HL-60/S4 treated with retinoic acid at 250 ng/mL for 4 days and 3 days (cell line): Measurements from ENCODE around the gene HOXD13.

Experiments
- in situ Hi-C: fragments of 300-500 bp; cut with MboI; formaldehyde crosslinking; loops from 2 replicates; pipeline ENCODE4 v1.7.0; 2022; ENCODE audit warnings: low sequenced_read_pairs

The HOXD13 gene

DNA sequence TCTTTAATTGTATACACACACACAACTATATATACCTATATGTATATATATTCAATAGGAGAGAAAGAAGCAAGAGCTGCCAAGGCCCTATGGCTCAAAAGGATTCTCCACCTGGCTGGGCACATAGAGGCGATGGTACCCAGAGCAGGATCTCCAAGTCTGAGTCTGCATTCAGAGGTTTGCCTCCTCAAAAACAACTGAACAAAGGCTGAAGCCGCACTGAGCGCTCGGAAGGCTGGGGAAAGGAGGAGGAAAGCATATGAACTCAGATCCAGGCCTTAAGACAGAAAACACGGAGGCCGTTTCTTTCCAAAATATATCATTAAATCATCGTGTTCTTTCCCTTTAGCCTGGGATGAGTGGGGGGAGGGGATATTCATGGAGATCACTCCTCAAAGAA, 10.7 kb downstream of the HOXD13 start:
- in situ Hi-C loops = loop anchor here (25.0 kb wide), 1 partner anchor 1209 kb away; no protein-coding TSS in a partner anchor

DNA sequence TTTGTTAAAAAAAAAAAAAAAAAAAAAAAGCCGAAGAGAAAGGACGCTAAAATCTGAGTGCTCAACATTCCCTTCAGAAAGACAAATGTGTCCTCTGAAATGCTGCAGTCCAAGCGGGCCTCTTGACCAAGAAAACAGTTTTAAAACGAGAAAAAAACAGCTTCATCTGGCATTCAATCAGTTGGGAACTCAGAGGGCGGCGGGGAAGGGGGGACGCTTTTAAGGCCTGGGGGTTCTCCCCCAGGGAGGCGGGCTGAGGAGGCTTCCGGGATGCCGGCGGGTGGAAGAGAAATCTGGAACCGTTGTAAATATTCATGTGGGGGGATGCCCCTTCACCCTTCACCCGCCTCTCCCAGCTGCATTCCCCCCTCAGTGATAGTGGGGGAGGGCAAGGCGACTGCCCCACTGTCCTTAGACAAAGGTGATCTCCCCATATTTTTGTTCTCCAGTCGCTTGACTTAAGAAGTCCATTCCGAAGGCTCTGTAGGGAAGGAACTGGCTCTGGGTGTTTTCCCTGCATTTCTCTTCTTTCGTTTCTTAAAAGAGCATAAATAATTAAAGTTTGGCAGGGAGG, 11.3 kb downstream of the HOXD13 start:
- in situ Hi-C loops = loop anchor here (25.0 kb wide), 1 partner anchor 1208 kb away; no protein-coding TSS in a partner anchor

DNA sequence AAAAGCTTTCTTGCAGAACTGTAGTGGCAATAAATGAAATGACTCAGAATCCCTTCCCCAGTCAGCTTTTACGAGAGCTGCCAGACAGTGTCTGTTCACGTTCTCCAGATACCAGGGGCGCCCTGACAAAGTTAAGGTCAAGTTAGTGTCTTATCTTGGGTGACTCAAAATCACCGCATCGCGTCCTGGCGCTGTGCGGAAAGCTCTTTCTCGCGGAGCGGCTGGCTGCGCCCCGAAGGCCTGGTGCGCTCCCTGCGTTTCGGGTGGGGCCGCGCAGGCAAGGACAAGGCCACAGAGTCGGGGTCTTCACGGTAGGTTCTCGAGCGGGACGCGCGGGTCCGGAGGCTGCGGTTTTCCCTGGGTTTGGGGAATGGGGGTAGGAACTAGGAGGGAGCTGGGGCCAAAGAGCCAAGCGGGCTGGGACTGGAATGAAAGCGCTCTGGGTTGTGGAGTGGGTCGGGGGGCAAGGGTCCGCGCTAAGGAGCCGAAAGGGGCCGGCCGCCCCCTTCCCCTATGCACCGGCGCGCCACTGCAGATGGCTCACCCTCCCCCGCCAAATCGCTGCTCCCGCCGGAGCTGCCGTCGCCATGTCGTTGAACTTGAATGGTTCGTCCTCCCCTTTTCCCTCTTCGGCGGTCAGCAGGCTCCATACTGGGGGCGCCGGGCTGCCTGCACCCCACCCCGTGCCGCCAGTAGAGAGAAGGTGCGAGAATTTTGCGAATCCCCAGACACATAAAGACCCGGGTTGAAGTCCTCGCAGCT, 12.0 kb downstream of the HOXD13 start:
- in situ Hi-C loops = loop anchor here (25.0 kb wide), 1 partner anchor 1208 kb away; no protein-coding TSS in a partner anchor

DNA sequence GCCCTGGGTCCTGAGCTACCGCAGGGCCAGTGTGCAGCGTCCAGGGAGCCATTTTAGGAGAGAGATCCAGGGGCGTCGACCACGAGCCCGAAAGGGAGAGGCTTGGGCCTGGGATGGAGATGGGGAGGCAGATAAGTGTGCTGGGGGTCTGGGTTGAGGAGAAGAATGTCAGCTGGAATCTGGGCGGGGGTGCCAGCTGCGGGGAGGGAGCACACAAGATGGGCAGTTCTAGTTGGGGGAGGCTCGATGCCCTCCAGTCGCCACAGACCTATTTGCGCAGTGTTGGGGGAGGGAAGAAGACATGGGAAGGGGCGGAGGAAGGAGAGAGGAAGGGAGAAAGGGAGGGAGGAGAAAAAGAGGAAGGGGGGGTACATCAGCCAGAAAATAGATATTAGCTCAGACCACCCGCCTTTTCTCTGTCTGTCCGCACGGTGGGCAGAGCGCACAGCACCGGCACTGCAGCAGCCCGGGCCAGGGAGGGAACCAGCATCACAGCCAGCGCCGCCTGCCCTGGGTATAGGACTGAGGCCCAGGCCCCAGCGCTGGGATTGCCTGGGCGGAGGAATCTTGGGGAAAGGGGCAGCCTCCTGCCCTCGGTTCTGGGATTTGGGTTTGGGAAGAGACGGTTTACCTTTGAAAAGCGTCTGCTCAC, 12.7 kb downstream of the HOXD13 start:
- in situ Hi-C loops = loop anchor here (25.0 kb wide), 1 partner anchor 1207 kb away; no protein-coding TSS in a partner anchor

DNA sequence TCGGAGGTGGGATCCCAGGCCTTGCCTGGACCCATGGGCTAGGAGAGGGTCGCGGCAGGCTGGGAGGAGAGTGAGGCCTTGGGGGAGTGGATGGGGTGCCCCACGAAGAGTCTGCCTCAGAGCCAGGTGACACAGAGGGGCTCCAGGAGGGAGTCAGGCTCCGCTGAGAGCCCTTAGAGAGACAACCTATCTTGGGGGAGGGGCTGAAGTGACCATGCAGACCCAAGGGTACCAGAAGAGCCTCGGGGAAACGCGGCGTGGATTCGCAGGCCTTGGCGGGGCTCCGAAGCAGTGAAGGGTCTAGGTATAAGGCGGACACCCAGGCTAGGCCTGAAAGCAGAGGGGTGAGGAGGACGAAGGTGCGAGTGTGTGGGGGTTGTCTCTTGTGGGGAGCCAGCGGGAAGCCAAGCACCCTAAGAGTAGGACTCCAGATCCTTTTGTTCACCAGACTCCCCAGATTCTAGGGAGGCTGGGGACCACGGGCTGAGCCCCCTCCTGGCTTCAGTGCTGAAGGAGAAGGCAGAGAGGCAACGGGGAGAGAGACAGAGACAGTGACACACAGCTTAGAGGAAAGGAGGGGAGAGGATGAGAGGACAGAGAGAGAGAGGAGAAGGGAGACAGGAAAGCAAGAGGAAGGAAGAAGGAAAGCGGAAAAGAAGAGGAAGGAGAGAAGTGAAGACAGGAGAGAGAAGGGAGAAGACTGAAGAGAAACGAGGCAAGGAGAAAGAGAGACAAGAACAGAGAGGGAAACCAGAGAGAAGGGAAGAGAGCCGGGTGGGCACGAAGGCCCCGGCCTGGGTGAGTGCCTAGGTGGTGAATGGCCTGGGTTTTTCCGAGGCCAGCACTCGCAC, 13.4 kb downstream of the HOXD13 start:
- in situ Hi-C loops = loop anchor here (25.0 kb wide), 1 partner anchor 1206 kb away; no protein-coding TSS in a partner anchor

DNA sequence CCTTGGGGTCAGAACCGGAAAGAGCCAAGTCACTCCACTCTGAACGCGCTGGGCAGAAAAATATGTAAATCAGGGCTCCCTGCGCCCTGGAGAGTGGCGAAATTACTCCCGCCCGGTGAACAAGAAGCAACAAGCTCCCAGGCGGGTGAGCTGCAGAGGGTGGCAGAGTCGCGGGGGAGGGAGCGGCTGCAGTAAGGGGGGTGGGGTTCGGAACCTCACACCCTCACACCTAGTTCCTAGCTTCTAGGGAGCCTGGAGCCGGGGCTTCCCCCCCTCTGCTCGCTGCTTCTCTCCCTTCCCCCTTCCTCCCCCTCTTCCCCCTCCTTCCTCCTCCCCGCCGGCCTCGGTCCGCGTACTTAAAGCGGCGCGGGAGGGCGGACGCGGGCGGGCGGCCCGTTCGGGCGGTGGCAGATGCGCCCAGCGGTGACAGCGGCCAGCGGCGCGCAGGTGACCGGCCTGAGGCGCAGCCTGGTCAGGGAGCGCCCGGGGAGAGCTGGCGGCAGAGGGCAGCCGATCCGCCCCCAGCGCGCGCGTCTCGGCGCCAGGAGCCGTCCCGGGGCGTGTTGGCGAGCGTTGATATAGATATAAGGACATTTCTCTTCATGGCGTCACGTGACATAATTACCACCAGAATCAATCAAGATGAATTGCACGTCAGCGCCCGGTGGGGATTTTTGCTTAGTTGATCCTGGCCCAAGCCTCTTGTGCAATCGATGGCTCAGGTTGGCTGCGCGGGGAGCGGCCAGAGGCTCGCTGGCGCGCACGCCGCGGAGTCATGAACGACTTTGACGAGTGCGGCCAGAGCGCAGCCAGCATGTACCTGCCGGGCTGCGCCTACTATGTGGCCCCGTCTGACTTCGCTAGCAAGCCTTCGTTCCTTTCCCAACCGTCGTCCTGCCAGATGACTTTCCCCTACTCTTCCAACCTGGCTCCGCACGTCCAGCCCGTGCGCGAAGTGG, 14.3 kb downstream of the HOXD13 start, which contains the start of gene HOXD11:
TSS of gene HOXD11 (plus strand) at position 700 of the 959 bp plus-strand sequence. CDS start at position 776, 76 bp downstream.
- in situ Hi-C loops = loop anchor here (25.0 kb wide), 1 partner anchor 1205 kb away; no protein-coding TSS in a partner anchor

DNA sequence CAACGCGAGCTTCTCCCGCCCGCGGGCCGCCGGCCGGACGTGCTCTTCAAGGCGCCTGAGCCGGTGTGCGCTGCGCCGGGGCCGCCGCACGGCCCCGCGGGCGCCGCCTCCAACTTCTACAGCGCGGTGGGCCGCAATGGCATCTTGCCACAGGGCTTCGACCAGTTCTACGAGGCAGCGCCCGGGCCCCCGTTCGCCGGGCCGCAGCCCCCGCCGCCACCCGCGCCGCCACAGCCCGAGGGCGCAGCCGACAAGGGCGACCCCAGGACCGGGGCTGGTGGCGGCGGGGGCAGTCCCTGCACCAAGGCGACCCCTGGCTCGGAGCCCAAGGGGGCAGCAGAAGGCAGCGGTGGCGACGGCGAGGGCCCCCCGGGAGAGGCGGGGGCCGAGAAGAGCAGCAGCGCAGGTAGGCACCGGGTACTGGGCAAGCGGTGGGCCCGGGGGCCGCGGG, 15.2 kb downstream of the HOXD13 start:
- in situ Hi-C loops = loop anchor here (25.0 kb wide), 1 partner anchor 1205 kb away; no protein-coding TSS in a partner anchor

DNA sequence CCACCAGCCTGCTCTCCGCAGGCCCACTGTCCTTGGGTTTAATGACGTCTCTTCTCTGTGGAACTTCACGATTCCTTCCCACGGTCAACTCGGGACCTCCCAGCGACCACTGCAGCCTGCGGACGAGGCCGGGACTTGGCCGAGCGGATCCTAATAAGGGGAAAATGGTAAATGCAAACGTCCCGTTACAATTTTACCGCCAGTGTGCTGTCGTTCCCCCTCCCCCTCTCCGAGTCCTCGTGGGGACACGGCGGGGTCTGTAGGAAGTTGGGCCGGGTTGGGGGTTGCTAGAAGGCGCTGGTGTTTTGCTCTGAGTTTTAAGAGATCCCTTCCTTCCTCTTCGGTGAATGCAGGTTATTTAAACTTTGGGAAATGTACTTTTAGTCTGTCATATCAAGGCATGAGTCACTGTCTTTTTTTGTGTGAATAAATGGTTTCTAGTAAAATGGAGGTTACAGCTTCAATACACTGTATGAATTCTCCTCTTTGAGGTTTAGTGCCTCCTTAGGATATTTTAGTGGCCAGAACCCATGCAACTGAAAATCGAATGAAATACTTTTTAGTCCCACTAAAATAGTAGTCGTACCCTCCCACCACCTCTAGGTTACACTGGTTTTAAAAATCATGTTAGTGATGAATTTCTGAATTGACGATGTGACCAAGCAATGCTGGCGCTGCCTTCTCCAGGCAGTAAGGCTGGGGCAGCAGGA, 16.8 kb downstream of the HOXD13 start:
- in situ Hi-C loops = loop anchor here (25.0 kb wide), 1 partner anchor 1203 kb away; no protein-coding TSS in a partner anchor

DNA sequence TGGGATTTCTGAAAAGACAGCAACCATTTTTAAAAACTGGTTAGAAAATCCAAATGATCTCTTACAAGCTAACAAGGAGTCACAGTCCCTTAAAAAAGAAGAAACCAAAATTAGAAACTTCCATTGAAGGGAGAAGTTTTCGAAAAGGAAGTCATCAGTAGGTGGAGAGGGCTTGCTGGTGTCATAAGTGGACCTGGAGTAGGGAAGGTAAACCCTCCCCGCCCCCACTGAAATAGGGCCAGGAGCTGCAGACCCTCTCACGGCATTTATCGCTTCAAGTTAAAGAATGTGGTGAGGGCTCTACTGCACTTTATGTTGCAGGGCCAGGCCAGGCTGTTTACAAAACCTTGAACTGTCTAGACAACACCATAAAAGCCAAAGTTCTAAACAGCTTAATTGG, 17.4 kb downstream of the HOXD13 start:
- in situ Hi-C loops = loop anchor here (25.0 kb wide), 1 partner anchor 1202 kb away; no protein-coding TSS in a partner anchor

DNA sequence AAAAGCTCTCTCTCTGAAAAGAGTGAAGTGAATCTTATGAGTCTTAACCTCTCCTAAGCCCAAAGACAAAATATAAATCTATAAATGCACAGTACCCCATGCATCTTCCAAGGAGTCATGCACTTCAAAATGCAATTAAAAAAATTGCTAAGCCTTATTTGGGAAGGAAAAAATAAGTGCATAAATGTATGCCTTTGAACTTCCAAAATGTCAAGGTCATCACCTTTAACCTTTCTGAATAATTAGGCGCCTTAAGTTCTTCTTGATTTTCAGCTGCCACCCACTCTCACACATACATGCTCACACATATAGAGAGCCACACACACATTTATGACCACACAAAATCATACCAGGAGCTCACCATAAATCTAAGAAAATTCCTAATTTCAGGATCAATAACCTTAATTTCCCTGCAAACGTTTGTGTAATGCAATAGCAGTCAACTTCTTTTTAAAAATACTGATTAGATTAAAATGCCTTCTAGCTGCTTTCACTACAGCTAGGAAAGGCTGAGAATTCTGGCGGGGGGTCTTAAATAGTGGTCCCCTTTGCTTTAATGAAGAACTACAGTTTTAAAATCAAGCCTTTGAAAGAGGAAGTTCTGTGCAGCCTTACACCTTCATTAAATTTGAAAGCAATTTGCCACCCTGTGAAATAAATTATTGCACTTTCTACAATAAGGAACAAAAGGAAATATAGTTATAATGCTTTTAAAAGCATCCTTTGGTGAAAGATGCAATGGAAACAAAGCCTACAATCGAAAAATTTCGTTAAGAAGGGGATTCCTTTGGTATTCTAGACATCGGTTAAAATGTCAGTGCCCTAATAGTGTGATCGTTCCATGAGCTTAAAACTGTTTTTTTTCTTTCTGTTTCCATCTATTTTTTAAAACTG, 18.1 kb downstream of the HOXD13 start:
- in situ Hi-C loops = loop anchor here (25.0 kb wide), 1 partner anchor 1202 kb away; no protein-coding TSS in a partner anchor

DNA sequence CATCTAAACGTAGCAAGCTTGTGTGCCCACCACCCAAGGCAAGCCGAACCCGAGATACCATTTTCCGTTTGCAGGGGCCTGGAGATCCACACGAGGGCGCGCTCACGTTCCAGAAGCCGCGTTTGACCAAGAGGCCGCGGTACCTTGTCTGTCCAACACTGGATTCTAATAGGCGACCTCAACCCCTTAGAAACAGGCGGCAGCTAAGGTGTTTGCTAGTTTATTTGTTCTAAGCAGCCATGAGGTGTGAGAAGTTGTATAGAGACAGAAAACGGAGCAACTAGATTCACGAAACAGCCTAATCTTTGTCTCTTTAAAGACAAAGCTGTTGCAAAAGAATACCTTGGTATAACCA, 18.8 kb downstream of the HOXD13 start:
- in situ Hi-C loops = loop anchor here (25.0 kb wide), 1 partner anchor 1201 kb away; no protein-coding TSS in a partner anchor

DNA sequence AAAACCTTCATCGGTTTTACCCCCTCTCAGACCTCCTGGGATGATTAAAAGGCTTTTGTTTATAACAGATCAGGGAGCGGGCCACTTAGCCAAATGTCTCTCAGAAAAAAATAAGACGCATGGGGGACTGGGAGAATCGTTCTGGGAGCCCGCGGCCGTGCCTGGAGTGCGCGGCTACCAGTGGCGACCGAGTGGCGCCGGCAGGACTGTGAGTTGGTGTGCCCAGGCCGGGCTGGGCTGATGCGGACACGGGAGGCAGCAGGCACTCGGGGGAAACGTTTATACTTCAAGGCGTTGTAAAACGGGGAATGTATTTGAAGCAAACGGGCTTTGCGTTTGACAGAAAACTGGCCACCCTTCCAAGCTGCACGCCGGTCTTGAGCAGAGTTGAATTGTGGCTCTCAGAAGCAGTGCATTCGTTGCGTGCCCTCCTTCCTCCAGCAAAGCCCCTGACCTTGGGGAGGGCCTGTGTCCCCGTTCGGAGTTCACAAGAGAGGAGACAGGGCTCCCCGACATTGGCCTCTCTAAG, 19.4 kb downstream of the HOXD13 start:
- in situ Hi-C loops = loop anchor here (25.0 kb wide), 1 partner anchor 1200 kb away; no protein-coding TSS in a partner anchor

DNA sequence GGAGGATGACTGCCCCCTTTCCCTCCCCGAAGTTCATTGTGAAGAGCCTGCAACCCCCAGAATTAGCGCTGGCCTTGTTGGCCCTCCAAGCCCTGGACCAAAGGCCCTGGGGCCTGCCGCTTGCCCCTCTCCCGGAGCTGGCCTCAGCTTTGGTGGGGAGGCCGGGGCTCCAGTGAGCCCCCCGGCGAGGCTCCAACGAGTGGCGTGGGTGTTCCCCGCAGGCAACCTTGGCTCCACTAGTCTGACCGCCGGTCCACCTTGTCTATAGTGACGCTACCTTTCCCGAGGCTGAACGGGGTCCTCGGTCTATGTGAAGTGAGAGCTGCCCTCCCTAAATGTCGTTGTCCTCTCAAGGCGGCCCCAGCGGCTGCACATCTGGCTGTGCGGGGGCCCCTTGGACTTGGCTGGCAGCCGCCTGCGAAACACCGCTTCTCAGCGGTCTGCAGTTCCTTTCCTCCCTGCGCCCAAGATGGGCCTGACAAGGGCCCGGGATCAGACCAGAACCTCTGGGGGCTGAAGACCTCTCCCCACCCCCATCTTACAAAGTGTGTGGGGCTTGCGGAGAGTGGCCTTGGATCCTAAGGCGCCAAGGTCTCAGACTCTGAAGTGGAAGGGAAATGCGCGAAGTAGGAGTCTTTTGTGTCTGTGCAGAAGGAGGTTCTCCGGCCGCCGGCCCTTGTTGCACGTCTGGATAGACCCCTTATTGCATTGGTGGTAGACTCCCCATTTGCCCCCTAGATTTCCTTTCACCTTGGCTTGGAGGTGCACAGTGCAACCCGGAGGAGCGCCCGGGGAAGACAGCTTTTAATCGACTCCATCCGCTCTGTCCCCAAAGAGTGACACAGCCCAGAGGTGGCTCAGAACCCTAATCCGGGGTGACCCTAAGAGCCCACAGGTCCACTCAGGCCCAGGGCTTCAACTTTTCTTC, 20.1 kb downstream of the HOXD13 start:
- in situ Hi-C loops = loop anchor here (25.0 kb wide), 1 partner anchor 1200 kb away; no protein-coding TSS in a partner anchor

DNA sequence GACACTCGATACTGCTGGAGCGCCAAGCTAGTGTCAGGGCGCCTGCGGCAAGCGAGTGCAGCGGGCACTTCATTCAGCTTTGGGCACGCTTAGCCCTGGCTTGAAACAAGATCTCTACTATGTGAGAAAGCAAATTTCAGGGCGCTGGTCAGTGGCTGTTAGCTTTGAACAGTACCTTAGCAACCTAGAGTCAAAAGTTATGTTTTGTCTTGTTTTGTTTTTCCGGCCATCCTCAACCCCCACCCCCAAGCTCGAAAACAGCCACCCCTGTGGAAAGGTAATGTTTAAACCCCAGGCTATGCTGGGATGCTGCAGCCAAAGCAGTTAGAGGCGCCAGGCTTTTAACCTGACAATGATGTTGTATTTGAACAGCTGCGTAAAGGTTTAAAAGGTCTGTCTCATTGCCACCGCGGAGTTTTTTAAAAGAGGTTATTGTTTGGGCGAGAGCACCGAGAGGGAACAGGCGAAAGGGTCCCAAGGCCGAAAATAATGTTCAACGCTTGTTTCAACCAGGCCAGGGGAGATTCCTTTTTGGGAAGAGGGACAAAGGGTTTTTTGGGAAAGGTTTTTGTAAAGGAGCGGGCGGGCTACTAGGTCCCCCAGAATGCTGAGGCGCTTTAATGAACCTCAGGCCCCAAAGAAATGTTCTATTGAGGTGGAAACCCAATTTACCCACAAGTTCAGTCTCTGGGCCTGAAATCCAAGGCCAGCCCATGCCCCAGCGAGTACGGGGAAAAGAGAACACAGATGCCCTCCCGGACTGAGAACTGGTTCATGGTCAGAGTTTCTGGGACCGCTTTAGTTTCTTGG, 21.8 kb downstream of the HOXD13 start:
- in situ Hi-C loops = loop anchor here (25.0 kb wide), 1 partner anchor 1198 kb away; no protein-coding TSS in a partner anchor
